Hematopoietic multipotent progenitor cell treated with erythropoietin and hydrocortisone succinate and interleukin-3 and kit ligand, for 8 days (in vitro differentiated cells): ENCODE results near the gene IGFBP4.
A peak's percentile ranks its signal among the peaks of the same experiment; 100 is the strongest.
"Not testable (repeated sequence)": the region's sequence is repeated elsewhere in the genome, so short reads cannot be mapped to it uniquely, and the experiment has no call there.

Experiments used
- DNase-seq: peaks from one replicate; pipeline ENCODE4 v3.0.0-alpha.2; 2015

The IGFBP4 gene

GRCh38 chr17:40443196-40443987, at the start of gene IGFBP4:
TSS of gene IGFBP4 (plus strand) at chr17:40443450. CDS start at chr17:40443736, 286 bp downstream.
- peak; percentile 67 for DNase-seq

GRCh38 chr17:40399185-40399584, 44.1 kb upstream of the IGFBP4 start:
- DNase-seq, result peak; percentile 77

GRCh38 chr17:40402668-40403067, 40.6 kb upstream of the IGFBP4 start:
- DNase-seq, result no peak

- no peak for DNase-seq
Observed at GRCh38 chr17:40404003-40404402, 39.2 kb upstream of the IGFBP4 start.

GRCh38 chr17:40407460-40407859, 35.8 kb upstream of the IGFBP4 start:
- no peak for DNase-seq

- DNase-seq, result not testable (repeated sequence)
Observed at GRCh38 chr17:40409540-40409939, 33.7 kb upstream of the IGFBP4 start.

- no peak for DNase-seq
Observed at GRCh38 chr17:40410082-40410481, 33.2 kb upstream of the IGFBP4 start.

- no peak for DNase-seq
Observed at GRCh38 chr17:40411821-40412220, 31.4 kb upstream of the IGFBP4 start.

GRCh38 chr17:40412880-40413279, 30.4 kb upstream of the IGFBP4 start:
- no peak for DNase-seq

- DNase-seq, result not testable (repeated sequence)
Observed at GRCh38 chr17:40414312-40414711, 28.9 kb upstream of the IGFBP4 start.

GRCh38 chr17:40415390-40415789, 27.9 kb upstream of the IGFBP4 start:
- DNase-seq, result peak; percentile 73

GRCh38 chr17:40416671-40417070, 26.6 kb upstream of the IGFBP4 start:
- no peak for DNase-seq

- DNase-seq, result peak; percentile 46
Observed at GRCh38 chr17:40417258-40417608, 26.0 kb upstream of the IGFBP4 start.

GRCh38 chr17:40417609-40418427, 25.4 kb upstream of the IGFBP4 start, which contains the start of gene TOP2A:
TSS of gene TOP2A (minus strand) at chr17:40417896. CDS start at chr17:40417791, 105 bp downstream.
- DNase-seq, result peak; percentile 100

GRCh38 chr17:40418428-40418706, 24.9 kb upstream of the IGFBP4 start:
- no peak for DNase-seq

- no peak for DNase-seq
Observed at GRCh38 chr17:40419559-40420331, 23.5 kb upstream of the IGFBP4 start.

GRCh38 chr17:40422990-40423633, 20.1 kb upstream of the IGFBP4 start:
- no peak for DNase-seq

GRCh38 chr17:40425741-40426140, 17.5 kb upstream of the IGFBP4 start:
- no peak for DNase-seq

- DNase-seq, result no peak
Observed at GRCh38 chr17:40427002-40427491, 16.2 kb upstream of the IGFBP4 start.

GRCh38 chr17:40430272-40431230, 12.7 kb upstream of the IGFBP4 start:
- DNase-seq, result no peak

- no peak for DNase-seq
Observed at GRCh38 chr17:40431231-40431602, 12.0 kb upstream of the IGFBP4 start.
